T1000 (cell line): ENCODE results near the gene ADAM33.
A peak's percentile ranks its signal among the peaks of the same experiment; 100 is the strongest.

ENCODE experiments used
- DNase-seq: peaks from one replicate; lab custom pipeline; 2025; ENCODE audit warnings: mixed read lengths; lab: John Stamatoyannopoulos, UW

ADAM33 gene

GRCh38 chr20:3681931-3682781 is at the start of gene ADAM33:
Gene ADAM33, minus strand, starts transcription at chr20:3682010. Its CDS starts 6 bp downstream, at chr20:3682004.
- DNase-seq = no peak

GRCh38 chr20:3730803-3731672 is 49.2 kb upstream of the ADAM33 start:
- no peak for DNase-seq

GRCh38 chr20:3729811-3730540 is 48.2 kb upstream of the ADAM33 start:
- no peak for DNase-seq

GRCh38 chr20:3729378-3729777 is 47.6 kb upstream of the ADAM33 start:
- no peak for DNase-seq

GRCh38 chr20:3728876-3729275 is 47.1 kb upstream of the ADAM33 start:
- no peak for DNase-seq

DNA sequence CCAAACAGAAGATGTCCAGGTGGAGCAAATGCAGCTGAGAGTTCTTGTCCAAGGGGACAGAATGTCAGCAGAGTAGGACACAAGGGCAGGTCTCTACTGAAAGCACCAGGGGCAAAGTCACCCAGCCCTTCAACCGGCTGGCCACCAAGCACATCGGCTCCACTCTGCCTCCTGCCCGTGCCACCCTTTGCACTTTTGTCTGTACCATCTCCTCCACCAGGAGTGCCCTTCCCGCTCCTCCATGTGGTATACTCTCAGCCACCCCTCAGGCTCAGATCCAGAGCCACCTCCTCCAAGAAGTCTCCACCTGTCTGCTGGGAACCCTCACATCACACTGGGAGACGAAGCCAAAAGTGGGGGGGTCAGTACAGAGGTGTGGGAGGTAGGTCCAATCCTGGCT is 46.5 kb upstream of the ADAM33 start:
- no peak for DNase-seq

DNA sequence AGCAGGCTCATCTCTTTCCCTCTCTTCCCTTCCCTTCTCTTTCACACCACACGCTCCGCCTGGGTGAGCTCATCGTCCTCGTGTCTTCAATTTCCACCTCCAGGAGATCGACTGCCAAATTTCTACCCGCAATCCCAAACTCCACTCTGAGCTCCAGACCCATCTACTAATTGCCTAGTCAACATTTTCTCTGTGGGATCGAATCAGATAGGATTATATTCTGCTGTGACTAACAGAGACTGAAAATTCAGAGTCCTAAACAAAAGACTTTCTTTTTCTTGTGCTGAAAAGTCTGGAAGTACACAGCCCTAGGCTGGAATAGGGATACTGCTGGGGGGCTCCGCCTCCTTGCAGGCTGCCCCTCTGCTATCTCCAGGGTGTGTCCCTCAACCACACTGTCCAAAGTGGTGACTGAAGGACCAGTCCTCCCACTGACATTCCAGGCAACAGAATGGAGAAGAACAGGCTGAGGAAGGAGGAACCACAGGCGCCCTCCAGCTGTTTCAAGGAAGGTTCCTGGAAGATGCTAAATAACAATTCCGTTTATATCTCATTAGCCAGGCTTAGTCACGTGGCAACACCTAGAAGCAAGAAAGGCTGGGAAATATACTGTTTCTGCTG is 45.7 kb upstream of the ADAM33 start:
- DNase-seq = no peak

DNA sequence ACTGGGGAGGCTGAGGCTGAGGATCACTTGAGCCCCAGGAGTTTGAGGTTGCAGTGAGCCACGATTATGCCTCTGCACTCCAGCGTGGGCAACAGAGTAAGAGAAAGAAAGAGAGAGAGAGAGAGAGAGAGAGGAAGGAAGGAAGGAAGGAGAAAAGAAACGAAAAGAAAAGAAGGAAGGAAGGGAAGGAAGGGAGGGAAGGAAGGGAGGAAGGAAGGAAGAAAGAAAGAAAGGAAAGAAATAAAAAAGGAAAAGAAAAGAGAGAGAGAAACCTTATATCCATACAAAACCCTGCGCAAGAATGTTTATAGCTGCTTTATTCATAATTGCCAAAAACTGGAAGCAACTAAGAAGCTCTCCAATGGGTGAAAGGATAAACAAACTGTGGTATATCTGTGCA is 42.5 kb upstream of the ADAM33 start:
- DNase-seq = no peak

DNA sequence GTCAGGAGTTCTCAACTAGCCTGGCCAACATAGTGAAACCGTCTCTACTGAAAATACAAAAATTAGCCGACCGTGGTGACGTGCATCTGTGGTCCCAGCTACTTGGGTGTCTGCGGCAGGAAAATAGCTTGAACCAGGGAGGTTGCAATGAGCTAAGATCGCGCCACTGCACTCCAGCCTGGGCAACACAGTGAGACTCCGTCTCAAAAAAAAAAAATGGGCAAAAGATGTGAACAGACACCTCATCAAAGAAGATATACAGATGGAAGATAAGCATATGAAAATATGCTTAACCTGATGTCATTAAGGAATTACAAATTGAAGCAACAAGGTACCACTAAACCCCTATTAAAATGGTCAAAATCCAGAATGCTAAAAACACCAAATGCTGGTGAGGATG is 41.5 kb upstream of the ADAM33 start:
- DNase-seq = no peak

DNA sequence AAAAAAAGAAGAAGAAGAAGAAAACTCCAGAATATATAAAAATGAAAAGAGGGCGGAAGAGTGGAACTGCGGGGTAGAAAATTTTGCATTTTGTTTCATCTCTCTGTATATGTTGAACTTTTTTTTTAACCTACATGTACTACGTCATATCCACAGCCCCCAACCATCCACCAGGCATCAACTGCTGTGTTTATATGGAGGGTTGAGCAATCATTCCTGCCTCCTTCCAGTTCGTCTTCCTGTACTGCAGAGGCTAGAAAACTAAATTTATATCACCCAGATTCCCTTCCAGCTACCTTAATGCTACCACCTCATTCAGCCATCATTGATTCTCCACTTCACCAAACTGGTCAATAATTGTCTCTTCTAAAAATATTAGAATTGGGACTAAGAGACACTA is 40.1 kb upstream of the ADAM33 start:
- DNase-seq = no peak

DNA sequence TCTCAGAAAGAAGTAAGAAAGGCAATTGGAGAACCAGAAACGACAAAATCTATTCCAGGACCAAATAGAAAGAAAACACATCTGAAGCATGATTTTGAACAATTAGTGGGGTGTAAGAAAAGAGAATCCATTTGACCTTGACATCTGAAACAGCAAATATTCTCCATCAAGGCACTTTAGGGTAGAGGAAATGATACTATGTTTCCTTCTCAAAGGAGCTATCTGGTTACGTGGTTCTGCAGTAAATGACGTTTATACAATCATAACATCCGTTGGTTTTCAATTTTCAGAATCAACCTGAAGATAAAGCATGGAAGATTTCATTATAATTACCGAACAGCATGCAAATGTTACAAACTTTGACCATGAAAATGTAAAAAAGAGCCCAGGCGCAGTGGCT is 38.8 kb upstream of the ADAM33 start:
- DNase-seq = no peak

- DNase-seq = no peak
Measured at GRCh38 chr20:3720068-3720467, 38.3 kb upstream of the ADAM33 start.

DNA sequence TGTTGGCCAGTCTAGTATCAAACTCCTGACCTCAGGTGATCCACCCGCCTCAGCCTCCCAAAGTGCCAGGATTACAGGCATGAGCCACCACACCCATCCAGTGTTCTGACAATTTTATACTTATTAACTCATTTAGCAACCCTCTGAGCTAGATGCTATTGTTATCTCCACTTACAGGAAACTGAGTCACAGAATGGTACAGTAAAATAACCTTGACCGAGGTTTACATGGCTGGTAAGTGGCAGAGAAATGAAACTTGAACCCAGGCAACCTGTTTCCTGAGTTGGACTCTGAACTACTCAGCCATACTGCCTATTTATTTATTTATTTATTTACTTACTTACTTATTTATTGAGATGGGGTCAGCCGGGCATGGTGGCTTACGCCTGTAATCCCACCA is 37.2 kb upstream of the ADAM33 start:
- DNase-seq = no peak

DNA sequence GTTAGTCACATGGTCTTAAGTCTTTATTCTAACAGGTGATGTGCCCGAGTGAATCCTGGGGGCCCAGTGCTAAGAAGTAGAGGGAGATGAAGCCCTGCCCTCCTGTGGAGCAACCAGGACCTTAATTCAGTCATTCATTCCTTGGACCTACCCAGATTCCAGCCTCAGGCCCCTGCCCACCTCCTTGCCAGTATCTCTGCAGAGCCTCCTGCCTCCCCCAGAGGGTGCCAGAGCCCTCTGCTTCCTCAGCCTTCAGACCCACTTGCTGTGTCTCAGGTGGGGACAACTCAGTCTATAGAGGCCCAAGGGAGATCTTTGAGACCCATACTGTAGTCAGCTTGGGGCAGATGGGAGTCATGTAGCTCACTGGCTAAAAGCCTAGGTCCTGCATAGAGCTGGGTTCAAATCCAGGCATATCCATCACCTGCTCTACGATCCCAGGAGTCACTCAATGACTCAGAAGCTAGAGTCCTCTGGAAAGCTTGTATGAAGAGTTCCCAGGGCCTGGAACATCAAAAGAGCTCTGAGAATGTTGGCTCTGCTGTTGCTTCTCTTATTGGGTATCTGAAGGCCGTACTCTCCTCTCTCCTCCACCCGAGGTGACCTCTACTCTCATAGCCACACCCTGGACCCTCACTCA is 34.5 kb upstream of the ADAM33 start:
- DNase-seq = no peak

DNA sequence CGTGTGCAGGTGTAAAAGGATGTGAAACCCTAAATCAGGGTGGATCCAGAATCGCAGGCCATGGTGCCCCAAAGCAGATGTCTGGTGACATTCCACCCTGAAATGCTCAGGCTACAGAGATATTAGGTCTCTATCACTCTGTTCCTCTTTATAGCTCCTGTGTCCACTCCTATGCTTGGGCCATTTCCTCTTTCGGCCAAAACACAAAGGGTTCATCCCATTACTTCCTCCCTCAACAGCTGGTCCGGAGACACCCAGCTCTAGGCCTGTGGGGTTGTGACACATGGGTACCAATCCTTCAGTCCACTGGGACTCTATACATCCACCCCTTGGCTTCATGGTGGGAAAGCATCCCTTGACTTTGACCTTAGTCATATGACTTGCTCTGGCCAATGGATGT is 32.3 kb upstream of the ADAM33 start:
- no peak for DNase-seq

DNA sequence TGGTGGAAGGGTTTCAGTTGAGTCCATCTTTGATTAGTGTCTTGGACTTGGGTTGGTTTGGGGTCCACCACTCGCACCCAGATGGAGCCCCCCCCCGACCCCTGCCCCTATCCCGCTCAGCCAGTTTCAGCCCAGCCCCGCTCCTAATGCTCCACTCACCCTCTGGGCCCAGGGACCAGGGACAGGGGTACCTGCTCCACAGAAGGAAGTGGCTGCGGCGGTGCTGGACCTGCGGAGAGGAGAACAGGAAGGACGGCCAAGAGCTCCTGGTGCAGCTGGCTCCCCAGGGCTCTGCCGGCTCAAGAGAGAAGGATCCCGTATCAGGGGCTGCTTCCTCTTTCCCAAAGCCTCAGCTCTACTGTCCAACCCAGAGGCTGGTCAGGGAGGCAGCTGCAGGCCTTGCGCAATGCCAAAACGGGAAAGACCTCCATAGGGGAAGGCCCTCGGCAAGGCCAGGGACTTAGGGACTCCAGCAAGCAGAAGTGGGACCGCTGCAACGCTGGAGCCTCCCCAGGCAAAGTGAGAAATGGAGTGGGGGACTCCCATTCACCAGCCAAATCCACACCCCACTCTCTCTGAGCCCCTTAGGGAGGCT is 30.6 kb upstream of the ADAM33 start, which contains the start of gene SIGLEC1:
SIGLEC1 (minus strand) TSS at position 322 of the 595 bp plus-strand sequence. CDS start 5,472 bp downstream, outside the sequence.
- DNase-seq = no peak

- no peak for DNase-seq
Measured at GRCh38 chr20:3711484-3711941, 29.7 kb upstream of the ADAM33 start.

- peak; percentile 61 for DNase-seq
Measured at GRCh38 chr20:3710703-3711483, 29.1 kb upstream of the ADAM33 start.

DNA sequence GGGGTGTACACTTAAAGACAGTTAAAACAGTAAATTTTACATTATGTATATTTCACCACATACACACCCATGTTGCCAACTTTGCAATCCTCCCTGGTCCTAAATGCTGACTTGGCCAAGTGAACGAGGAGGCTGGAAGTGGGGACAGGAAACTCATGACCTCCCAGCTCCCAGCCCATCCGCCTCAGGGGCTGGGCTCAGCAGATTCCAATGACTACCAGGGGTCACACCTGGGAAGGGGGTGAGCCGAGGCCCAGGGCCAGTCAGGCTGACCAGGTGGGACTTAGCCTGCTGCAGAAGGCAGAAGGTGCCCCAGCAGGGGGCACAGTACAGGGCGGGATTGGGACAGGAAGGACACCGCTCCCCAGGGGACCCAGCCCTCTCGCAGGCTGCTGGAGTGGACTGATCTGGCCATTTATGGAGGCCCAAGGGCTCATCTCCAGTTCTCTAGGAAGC is 28.2 kb upstream of the ADAM33 start:
- DNase-seq = no peak

DNA sequence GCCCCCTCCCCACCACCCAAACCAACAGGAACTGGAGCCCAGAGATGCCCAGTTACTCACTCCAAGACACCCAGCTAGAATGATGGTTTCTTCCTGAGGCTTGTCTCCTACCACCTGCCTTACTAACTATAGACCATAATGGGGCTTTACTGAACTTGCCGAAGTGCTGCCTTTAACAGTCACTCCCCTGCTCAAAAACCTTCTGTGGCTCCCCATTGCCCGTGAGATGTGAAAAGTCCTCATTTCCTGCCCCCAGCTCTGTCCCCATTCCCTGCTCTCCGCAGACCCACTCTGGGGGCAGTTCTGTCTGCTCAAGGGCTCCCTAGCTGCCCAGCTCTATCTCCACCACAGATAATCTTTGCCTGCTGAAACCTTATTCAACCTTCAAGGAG is 25.7 kb upstream of the ADAM33 start:
- no peak for DNase-seq
